SK-N-DZ (cell line): ENCODE results near the gene C15orf39.
"Not testable (repeated sequence)": the region's sequence is repeated elsewhere in the genome, so short reads cannot be mapped to it uniquely, and the experiment has no call there.

ENCODE experiments used
- DNase-seq: peaks from one replicate; pipeline ENCODE4 v3.0.0-alpha.2; 2015; ENCODE audit warnings: low spot score

The C15orf39 gene

DNA sequence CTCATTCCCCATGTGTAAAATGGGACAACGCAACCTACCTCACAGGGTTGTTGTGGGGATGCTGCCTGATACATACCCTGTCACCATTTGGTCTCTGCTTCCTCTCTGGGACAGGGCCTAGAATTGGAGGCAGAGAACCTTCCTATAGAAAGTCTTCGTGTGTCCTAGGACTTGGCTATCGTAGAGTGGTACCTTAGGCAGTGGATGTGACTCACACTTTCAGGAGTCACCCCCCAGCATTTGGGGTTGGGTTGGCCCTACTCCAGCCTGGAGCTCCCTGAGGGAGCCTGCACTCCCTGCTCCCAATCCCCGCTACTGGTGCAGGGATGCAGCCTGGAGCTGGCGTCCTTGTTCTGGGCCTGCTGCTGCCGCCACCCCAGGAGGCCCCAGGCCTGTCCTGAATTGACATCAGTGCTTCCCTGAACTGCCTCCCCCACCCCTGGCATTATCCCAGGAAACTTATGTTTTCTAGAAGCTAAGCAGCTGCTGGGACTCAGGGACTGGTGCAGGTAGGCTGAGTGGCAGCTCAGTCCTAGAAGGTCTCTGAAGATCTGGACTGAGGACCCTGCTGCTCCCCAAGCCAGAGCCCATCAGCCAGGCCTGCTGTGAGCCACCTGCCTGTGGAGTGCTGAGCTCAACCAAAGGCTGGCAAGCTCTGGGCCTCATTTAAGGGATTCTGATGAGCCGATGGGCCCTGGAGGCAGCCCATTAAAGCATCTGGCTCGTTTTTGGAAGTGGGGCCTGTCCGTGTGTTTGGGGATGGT, 9.9 kb downstream of the C15orf39 start:
- DNase-seq, result no peak

DNA sequence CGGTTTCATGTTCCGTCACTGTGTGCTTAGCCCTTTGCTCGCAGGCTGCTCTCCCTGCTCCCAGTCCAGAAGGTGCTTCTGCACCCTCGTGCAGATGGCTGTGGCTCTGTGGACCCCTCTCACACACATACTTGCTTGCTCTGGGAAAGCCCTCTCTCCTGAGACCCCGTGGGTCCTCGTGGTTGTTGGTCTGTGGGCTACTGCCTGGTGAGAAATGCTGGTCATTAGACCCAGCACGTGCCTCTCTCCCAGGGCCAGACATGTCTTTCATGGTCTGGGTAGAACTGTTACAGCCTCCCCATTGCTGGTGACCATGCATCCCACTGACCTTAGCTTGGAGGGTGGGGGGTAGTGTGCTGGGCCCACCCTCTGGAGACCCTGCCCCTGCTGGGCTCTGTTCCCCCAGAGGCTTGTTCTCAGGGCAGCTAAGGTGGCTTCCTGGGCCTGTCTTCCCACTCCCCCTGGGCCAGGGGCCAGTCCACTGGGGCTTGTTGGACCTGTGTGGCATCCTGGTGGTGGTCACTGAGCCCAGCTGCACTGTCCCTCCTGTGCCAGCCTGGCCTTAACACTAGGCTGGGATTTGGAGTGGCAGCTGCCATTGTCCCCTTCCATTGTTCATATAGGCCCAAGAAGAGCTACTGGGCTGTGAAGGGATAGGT, 10.6 kb downstream of the C15orf39 start:
- no peak for DNase-seq

- no peak for DNase-seq
These were observed 11.6 kb downstream of the C15orf39 start for GRCh38 chr15:75213212-75213767.

GRCh38 chr15:75213768-75214221, 12.1 kb downstream of the C15orf39 start:
- no peak for DNase-seq

- no peak for DNase-seq
These were observed 12.8 kb downstream of the C15orf39 start for GRCh38 chr15:75214293-75215096.

DNA sequence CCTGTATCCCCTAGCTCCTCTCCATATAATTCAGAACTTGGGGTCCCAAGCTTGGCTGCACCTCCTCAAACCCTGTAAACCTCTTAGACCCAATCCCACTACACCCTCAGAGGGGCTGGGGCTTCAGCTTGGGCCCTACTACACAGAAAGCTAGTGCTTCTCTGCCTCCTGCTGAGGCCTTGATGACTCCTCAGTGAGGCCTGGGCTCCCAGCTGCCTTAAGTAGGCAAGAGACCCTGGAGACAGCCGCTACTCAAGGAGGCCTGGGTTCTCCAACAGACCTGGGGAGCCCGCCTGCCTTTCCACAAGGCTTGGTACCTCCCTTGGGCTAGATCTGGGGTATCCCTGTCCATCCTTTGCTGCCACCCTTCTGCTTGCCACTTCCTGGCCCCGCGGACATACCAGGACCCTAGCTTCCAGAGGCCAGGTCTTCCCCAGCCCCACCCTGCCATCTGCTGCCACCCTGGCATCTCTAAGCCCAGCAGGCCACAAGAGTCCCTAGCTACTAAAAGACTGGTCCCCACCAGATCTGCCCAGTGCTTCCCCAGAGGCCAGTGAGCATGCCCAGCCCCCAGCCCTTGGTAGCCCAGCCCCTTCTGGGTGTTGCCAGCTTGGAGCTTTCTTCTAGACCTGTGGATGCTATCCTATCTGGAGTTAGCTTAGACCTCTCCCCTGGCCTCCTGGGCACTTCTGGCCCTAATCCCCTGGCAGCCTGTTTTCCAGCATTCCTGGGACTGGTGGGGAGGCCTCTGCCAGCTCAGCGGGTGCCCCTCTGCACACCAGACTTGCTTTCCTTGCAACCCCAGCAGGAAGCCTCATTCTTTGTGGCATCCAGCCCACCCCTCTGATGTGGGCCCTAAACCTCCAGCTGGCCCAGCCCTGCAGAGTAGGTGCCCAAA, 13.7 kb downstream of the C15orf39 start:
- no peak for DNase-seq

GRCh38 chr15:75217012-75217411, 15.3 kb downstream of the C15orf39 start:
- no peak for DNase-seq

GRCh38 chr15:75217574-75217973, 15.9 kb downstream of the C15orf39 start:
- DNase-seq, result not testable (repeated sequence)

GRCh38 chr15:75219507-75219929, 17.8 kb downstream of the C15orf39 start:
- not testable (repeated sequence) for DNase-seq

DNA sequence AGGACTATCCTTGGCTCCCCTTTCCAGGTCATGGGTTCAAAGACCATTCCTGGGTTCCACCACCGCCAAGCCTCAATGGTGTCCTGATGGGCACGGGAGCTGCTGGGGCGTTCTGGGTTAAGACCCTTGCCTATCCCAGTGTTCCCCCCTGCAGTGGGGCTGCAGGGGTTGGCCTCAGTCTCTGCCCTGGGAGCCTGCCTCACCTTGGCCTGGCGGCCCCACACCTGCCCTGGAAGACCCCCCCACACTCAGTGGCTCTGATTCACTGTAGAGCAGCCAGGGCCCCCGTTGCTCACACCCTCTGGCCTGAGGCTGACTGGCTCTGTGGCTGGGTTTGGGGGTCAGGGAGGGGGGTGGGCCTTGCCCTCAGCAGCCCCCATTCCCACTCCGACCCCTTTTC, 22.0 kb downstream of the C15orf39 start:
- DNase-seq, result no peak

- no peak for DNase-seq
These were observed 22.6 kb downstream of the C15orf39 start for GRCh38 chr15:75224281-75224680.

DNA sequence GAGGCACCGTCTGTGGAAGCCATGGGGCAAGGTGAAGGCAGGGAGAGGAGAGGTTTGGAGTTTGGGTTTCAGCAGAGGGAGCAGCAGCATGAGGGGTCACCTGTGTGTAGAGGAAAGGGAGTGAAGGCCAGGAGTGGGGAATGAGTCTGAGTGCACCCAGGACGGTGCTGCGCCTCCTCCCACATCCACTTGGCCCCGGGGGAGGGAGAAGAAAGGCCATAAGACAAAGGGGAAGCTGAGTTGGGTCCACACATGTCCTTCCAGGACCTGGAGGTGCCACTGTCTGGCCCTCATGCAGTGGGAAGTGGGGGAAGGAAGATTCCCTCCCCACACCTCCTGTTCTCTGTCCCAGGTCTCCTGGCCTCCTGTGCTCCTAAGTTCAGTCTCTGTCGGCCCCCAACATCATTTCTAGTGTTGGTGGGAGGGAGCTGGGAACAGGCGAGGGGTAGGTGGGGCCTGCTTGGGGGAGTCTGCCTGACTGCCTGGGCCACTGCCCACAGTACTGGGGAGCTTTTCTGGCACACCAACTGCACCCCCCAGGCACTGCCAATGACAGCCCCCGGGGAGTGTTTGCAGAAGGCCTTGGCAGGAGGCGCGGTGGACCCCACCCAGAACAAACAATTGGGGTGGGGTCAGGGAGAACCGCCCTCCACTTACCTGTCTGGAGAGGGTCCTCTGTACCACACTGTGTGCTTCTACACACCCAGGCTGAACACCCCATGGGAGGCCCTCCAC, 23.6 kb downstream of the C15orf39 start:
- not testable (repeated sequence) for DNase-seq

- DNase-seq, result no peak
These were observed 24.5 kb downstream of the C15orf39 start for GRCh38 chr15:75225951-75226732.

DNA sequence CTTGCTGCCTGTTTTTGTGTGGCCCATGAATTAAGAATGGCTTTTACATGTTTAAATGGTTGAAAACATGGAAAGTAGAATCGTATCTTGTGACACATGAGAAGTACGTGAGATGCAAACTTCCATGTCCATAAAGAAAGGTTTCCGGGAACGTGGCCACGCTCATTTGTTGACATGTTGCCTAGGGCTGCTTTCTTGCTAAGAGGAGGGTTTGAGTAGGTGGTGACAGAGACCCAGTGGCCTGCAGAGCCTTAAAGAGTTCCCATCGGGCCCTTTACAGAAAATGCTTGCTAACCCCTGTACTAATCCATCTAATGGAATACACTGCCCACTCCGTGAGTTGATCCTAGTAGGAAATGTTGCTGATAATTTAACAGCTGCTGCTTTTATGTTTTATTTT, 25.4 kb downstream of the C15orf39 start:
- DNase-seq, result not testable (repeated sequence)

DNA sequence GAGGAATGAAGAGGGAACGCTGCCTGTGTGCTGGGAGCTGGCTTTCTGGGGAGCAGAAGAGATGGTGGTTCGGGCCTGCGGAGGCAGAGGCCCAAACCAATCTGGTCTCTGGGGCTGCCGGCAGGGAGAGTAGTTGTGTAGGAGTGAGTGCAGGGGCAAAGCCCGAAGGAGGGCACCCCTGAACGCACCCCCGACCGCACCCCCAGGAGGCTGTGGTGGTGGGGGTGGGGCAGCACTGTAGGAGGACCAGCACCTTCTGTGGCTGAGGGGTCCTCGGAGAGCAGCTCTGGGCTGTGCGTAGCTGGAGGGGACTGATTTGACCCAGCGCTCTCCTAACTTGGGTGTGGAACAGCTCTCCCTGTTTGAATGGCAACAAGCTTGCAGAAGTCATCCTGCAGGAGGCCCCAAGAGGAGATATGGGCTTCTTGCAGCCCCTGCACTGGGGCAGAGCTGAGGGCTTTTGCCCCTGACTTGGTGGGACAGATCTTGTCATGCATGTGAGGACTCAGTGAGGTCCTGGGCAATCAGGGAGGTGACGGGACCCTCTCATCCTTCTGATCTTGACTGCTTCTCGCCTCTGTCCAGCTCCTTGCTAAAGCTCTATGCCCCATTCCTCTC, 26.1 kb downstream of the C15orf39 start:
- DNase-seq, result no peak

GRCh38 chr15:75228787-75229186, 27.1 kb downstream of the C15orf39 start:
- no peak for DNase-seq

DNA sequence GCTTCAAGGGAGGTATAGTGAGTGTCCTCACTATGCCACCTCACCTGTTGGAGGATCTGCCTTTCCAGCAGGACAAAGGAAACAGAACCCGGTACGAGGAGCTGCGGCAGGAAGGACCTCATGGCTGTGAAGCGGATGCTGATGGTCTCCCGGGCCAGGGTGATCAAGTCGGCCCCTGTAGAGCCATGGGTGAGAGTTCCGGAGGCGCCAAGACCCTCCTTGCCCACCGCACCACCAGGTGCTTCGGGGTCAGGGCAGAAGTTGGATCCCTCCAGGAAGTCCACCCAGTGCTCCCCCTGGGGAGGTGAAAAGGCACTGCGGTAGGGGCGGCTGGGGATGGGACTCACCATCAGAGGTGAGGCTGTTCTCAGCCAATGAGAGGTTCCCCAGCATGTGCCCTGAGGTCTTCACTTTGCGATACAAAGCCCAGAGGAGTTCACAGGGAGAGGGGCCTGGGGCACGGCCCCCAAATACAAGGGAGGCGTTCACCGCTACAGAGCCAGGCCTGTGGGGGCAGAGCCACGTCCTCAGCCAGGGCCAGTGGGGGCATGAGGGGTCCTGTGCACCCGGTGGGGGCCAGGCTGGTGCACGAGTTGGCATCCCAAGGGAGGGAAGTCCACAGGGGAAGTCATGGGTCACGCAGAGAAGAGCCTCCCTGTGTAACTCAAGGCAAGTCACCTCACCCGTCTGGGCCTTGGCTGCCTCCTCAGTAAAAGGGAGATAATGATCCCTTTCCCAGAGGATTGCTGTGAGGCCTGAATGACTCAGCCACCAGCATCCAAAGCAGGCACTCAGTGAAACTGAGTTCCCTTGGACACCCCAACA, 27.7 kb downstream of the C15orf39 start:
- DNase-seq, result no peak

DNA sequence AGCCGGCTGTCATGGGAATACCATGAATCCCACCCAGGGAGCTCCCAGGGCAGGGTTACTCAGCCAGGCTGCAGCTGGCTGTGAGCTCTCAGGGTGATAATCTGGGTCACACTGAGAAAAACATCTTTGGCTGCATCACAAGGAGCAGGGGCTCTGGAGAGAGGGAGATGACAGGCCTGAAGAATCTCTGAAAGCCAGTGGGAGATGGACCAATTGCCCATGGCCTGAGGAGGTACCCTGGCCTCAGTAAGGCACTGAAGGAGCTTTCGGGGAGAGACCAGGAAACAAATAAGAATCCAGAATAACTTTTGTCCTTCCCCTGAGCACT, 28.3 kb downstream of the C15orf39 start:
- DNase-seq, result no peak
